GM18870 (cell line): Measurements from ENCODE around the gene UBQLNL.

Source experiments
- ATAC-seq: cut with Tn5 transposase; IDR thresholded peaks from one replicate; pipeline ENCODE4 v1.9.1; 2021; ENCODE audit warnings: moderate library complexity; ENCODE audit not compliant: unreplicated experiment

Gene UBQLNL

GRCh38 chr11:5507933-5508305 is 8.6 kb downstream of the UBQLNL start:
- ATAC-seq = no peak

- no peak for ATAC-seq
Measured at GRCh38 chr11:5507177-5507932, 9.1 kb downstream of the UBQLNL start.

DNA sequence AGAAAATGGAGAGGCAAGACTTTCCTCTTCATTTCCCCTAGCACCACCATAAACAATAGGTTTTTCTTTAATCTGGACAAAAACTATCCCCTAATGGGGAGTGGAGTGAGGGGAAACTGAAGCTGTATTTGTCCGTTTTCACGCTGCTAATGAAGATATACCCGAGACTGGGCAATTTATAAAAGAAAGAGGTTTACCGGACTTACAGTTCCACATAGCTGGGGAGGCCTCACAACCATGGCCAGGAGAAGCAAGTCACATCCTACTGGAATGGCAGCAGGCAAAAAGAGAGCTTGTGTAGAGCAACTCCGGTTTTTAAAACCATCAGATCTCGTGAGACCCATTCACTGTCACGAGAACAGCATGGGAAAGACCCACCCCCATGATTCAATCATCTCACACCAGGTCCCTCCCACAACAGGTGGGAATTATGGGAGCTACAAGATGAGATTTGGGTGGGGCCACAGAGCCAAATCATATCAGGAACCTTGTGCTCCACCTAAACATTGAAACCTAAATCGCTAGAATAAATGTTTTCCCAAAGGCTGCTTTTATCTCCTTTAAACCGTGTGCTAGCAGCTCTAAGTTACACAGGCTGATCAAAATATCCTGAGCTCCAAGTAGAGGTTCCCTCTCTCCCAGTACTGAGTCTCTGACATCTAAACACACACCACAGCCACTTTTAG is 11.0 kb downstream of the UBQLNL start:
- ATAC-seq = no peak

- no peak for ATAC-seq
Measured at GRCh38 chr11:5504403-5504921, 12.0 kb downstream of the UBQLNL start.

- no peak for ATAC-seq
Measured at GRCh38 chr11:5500393-5500801, 16.1 kb downstream of the UBQLNL start.

DNA sequence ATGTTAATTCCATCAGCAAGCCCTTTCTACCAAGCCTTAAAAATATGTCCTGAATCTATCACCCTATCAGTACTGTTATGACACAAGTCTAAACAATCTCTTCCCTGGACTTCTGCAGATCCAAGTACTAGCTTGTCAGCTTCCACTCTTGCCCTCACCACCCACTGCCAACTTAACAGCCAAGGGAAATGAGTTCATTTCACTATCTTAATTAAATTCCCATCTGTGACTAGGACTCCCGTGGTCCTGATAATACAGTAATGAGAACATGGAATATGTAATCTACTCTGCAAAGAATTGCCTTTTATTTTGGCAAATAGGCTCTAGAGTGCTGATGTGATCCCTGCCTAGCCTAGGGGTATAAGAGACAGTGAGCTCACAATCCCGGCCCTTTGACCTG is 16.8 kb downstream of the UBQLNL start:
- no peak for ATAC-seq

DNA sequence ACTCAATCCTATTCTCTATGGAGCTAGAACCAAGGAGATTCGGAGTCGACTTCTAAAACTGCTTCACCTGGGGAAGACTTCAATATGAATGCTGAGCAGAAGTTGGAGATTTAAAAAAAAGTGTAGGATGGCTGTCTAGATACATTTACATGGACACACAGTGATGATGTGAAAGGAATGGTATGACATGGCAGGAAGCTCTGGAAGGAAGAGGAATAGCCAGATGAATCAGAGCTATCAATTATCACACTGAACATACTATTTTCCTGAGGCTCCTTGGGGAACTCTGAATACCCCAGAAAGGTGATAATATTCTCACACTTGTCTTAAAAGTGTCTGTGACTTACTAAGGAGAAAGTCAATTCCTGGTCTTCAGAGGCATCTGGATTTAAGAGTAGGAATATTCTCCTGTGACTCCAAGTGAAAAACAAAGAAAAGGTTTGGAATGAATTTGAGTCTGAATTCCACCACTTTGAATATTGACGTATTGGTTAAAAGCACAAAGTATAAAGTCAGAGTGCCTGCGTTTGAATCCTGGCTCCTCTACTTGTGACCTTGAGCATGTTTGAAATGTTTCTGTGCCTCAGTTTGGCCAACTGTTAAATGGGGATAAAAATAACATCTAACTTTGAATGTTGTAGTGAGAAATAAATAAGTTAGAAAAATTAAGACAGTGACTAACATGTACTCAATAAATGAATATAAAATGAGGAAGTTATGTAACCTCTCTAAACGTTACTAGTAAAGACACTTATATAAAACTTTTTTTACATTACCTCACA is 26.7 kb downstream of the UBQLNL start:
- no peak for ATAC-seq

DNA sequence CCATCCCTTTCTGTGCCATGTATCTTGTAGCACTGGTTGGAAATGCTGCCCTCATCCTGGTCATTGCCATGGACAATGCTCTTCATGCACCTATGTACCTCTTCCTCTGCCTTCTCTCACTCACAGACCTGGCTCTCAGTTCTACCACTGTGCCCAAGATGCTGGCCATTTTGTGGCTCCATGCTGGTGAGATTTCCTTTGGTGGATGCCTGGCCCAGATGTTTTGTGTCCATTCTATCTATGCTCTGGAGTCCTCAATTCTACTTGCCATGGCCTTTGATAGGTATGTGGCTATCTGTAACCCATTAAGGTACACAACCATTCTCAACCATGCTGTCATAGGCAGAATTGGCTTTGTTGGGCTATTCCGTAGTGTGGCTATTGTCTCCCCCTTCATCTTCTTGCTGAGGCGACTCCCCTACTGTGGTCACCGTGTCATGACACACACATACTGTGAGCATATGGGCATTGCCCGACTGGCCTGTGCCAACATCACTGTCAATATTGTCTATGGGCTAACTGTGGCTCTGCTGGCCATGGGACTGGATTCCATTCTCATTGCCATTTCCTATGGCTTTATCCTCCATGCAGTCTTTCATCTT is 27.6 kb downstream of the UBQLNL start:
- no peak for ATAC-seq

DNA sequence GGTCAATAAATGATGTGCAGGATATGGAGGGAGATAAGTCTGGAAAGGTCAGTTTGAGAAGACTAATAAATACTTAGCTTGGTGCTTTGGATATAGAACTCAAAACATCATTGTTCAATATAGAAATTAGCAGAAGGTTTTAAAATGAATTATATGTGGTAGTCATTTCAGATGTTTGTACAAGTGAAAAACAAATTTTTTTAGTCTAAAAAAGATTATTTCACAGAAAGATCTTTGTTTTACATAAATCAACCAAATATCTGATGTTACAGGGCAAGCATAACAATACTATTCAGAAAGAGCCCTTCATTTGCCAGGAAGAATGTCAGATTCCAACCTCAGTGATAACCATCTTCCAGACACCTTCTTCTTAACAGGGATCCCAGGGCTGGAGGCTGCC is 28.1 kb downstream of the UBQLNL start, which contains the start of gene OR52D1:
TSS of gene OR52D1 (plus strand) at position 301 of the 400 bp plus-strand sequence. CDS start at position 323, 22 bp downstream.
- no peak for ATAC-seq

DNA sequence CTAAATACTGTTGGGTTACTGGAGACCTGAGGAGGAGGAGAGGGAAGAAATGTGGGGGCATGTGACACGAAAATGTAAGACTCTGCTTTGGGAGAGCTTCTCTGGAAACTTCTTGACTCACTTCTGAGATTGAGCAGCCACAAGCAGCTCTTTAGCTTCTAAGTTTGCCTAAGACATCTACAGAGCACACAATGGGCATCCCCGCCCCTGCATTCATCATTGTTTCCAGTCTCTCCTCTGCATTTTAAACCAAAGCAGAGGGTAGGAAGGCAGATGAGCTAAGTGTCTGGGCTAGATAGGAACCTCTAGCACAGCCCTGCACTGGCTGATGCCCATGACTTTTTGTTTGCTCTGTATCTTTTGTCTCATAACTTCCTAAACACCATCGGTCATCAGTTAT is 30.1 kb downstream of the UBQLNL start:
- no peak for ATAC-seq

GRCh38 chr11:5486003-5486402 is 30.5 kb downstream of the UBQLNL start:
- no peak for ATAC-seq

GRCh38 chr11:5476186-5476819 is 40.2 kb downstream of the UBQLNL start:
- peak; percentile 65 for ATAC-seq

GRCh38 chr11:5473921-5474320 is 42.6 kb downstream of the UBQLNL start:
- ATAC-seq = no peak

DNA sequence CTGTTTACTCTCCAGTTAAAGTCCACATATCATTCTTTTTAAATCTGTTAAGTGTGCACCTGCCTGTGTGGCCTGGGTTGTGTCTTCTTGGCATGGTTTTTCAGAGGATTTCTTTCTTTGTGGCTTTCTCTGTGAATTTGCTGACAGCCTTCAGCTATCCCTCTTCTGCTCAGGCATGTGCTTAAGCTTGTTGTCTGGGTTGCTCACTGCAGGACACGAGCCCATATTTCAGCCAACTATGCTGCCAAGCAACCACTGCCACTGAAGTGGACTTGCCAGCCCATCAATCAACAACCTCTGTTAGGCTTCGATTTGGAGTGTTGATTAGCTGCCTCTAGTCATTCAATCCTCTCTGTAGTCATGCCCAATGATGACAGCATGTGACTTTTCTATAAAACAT is 49.0 kb downstream of the UBQLNL start:
- ATAC-seq = no peak
